ENCODE measurements around the gene PLEKHG3.

The PLEKHG3 gene

GRCh38 chr14:64727551-64728071 lies 23.4 kb downstream of the PLEKHG3 start:
- no peak overlapping the region for H3K4me3 ChIP-seq (ENCODE audit: low read length, poor library complexity, severe bottlenecking)
- no peaks in the 10 kb centered on the region for H3K9me2 ChIP-seq (replicated peaks; ENCODE audit: low read depth, low read length)
- peaks cover 39% of the 10 kb centered on the region; the same call in 1 of the 2 replicates for H3K79me2 ChIP-seq (ENCODE audit: insufficient read depth, low read length)
- no peak overlapping the region for H3K4me2 ChIP-seq (ENCODE audit: low read depth, low read length, poor library complexity, severe bottlenecking)
- H3F3A ChIP-seq (ENCODE audit: low read depth), result no peaks in the 10 kb centered on the region
- no peaks in the 10 kb centered on the region for H3K27me3 ChIP-seq (ENCODE audit: insufficient read depth, low read length, poor library complexity, severe bottlenecking)
- TF ChIP-seq EZH2phosphoT487 (IDR thresholded peaks at IDR 0.05; ENCODE audit: borderline replicate concordance) (no peak), CTCF (conservative IDR thresholded peaks at IDR 0.05; ENCODE audit: low read length) (no peak)
- no peaks in the 10 kb centered on the region for H3K9me3 ChIP-seq (ENCODE audit: insufficient read depth, low read depth, low read length)
- peaks cover 8% of the 10 kb centered on the region for H4K20me1 ChIP-seq (ENCODE audit: insufficient read depth, low read length, poor library complexity, severe bottlenecking)
- H2AFZ ChIP-seq (ENCODE audit: low read length), result no peak overlapping the region
- peaks cover 25% of the 10 kb centered on the region for H3K4me1 ChIP-seq (ENCODE audit: insufficient read depth, low read length, poor library complexity, severe bottlenecking)
- peaks cover 52% of the 10 kb centered on the region; the same call in 1 of the 2 replicates for H3K36me3 ChIP-seq (ENCODE audit: insufficient read depth, low read length)
- H3K9ac ChIP-seq (ENCODE audit: low read depth, low read length, poor library complexity, severe bottlenecking), result no peak overlapping the region

GRCh38 chr14:64728106-64728505 lies 23.9 kb downstream of the PLEKHG3 start:
- Histone ChIP-seq H4K20me1 (ENCODE audit: insufficient read depth, low read length, poor library complexity, severe bottlenecking) (peaks cover 8% of the 10 kb centered on the region), H3K4me3 (ENCODE audit: low read length, poor library complexity, severe bottlenecking) (no peak overlapping the region), H3K9ac (ENCODE audit: low read depth, low read length, poor library complexity, severe bottlenecking) (no peak overlapping the region), H3F3A (ENCODE audit: low read depth) (no peaks in the 10 kb centered on the region), H3K79me2 (ENCODE audit: insufficient read depth, low read length) (peaks cover 34% of the 10 kb centered on the region; the same call in 1 of the 2 replicates), H3K9me3 (ENCODE audit: insufficient read depth, low read depth, low read length) (no peaks in the 10 kb centered on the region), H2AFZ (ENCODE audit: low read length) (no peak overlapping the region), H3K27me3 (ENCODE audit: insufficient read depth, low read length, poor library complexity, severe bottlenecking) (no peaks in the 10 kb centered on the region), H3K9me2 (replicated peaks; ENCODE audit: low read depth, low read length) (no peaks in the 10 kb centered on the region), H3K4me2 (ENCODE audit: low read depth, low read length, poor library complexity, severe bottlenecking) (no peak overlapping the region), H3K4me1 (ENCODE audit: insufficient read depth, low read length, poor library complexity, severe bottlenecking) (peaks cover 20% of the 10 kb centered on the region), H3K36me3 (ENCODE audit: insufficient read depth, low read length) (peaks cover 55% of the 10 kb centered on the region; the same call in 1 of the 2 replicates)
- TF ChIP-seq CTCF (conservative IDR thresholded peaks at IDR 0.05; ENCODE audit: low read length) (no peak), EZH2phosphoT487 (IDR thresholded peaks at IDR 0.05; ENCODE audit: borderline replicate concordance) (no peak)

DNA sequence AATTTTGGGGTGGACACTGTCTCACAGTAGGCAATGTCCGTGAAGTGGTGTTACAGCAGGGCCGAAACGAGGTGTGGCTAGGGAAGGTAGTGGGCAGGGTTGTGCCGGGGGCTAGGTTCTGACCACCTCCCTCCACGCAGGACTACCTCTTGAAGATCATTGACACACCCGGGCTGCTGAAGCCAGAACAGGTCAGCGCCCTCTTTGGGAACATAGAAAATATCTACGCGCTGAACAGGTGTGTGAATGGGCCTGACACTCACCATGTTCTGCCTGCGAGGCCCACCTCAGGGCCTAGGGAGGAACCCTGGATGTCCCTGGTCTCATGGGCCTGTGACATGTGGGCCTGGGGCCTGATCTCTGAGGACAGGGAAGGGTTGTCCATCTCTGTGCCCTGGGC lies 24.6 kb downstream of the PLEKHG3 start:
- Histone ChIP-seq H4K20me1 (ENCODE audit: insufficient read depth, low read length, poor library complexity, severe bottlenecking) (peaks cover 8% of the 10 kb centered on the region), H3K9me3 (ENCODE audit: insufficient read depth, low read depth, low read length) (no peaks in the 10 kb centered on the region), H3K9me2 (replicated peaks; ENCODE audit: low read depth, low read length) (no peaks in the 10 kb centered on the region), H3F3A (ENCODE audit: low read depth) (no peaks in the 10 kb centered on the region), H3K4me3 (ENCODE audit: low read length, poor library complexity, severe bottlenecking) (no peak overlapping the region), H2AFZ (ENCODE audit: low read length) (no peak overlapping the region), H3K27me3 (ENCODE audit: insufficient read depth, low read length, poor library complexity, severe bottlenecking) (no peaks in the 10 kb centered on the region), H3K4me1 (ENCODE audit: insufficient read depth, low read length, poor library complexity, severe bottlenecking) (peaks cover 21% of the 10 kb centered on the region), H3K4me2 (ENCODE audit: low read depth, low read length, poor library complexity, severe bottlenecking) (no peak overlapping the region), H3K79me2 (ENCODE audit: insufficient read depth, low read length) (peaks cover 27% of the 10 kb centered on the region; the same call in 1 of the 2 replicates), H3K36me3 (ENCODE audit: insufficient read depth, low read length) (peaks cover 60% of the 10 kb centered on the region; the same call in 1 of the 2 replicates), H3K9ac (ENCODE audit: low read depth, low read length, poor library complexity, severe bottlenecking) (no peak overlapping the region)
- TF ChIP-seq CTCF (conservative IDR thresholded peaks at IDR 0.05; ENCODE audit: low read length), result no peak
- no peak for TF ChIP-seq EZH2phosphoT487 (IDR thresholded peaks at IDR 0.05; ENCODE audit: borderline replicate concordance)

Measured in Loucy (cell line).